ENCODE results near the gene GASK1A.

GASK1A gene

DNA sequence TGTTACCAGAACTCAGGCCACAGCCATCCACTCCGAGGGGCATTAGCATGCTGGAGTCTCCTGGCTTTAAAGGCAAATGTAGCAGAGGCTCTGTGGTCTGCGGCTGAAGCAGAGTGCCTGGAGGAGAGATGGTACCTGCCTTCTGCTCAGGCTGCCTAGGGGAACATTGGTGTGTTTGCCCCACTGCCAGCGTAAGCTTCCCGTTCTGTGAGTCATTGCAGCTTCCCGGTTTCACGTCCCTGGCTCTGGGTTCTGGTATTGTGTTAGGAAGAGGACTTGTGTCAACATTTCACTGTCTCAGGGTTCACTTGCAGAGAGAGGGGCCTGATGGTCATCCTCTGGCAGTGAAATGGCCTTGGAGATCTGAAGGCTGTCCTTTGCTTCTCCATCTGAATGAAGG is 1.8 kb downstream of the GASK1A start:
- H3K9me3 ChIP-seq (ENCODE audit: control insufficient read depth in 1 of 2, low read length in 2 of 2) = no peaks in the 10 kb centered on the region
- H3K36me3 ChIP-seq (ENCODE audit: control insufficient read depth in 1 of 2, insufficient read depth in 2 of 2, low read length in 2 of 2) = no peaks in the 10 kb centered on the region
- peaks cover 17 to 20% of the 10 kb centered on the region in 2 donors for H3K27me3 ChIP-seq (ENCODE audit: control insufficient read depth in 1 of 2, insufficient read depth in 2 of 2, low read length in 2 of 2)
- no peak overlapping the region for H3K27ac ChIP-seq (ENCODE audit: low read depth, low read length)
- H3K9ac ChIP-seq (ENCODE audit: low read depth in 1 of 2, low read length in 2 of 2) = no peak overlapping the region
- H3K4me3 ChIP-seq (ENCODE audit: low read depth in 1 of 2, low read length in 2 of 2) = no peak overlapping the region
- H3K4me1 ChIP-seq (ENCODE audit: control insufficient read depth in 1 of 2, insufficient read depth in 2 of 2, low read length in 2 of 2) = peaks cover 5 to 15% of the 10 kb centered on the region in 2 donors

DNA sequence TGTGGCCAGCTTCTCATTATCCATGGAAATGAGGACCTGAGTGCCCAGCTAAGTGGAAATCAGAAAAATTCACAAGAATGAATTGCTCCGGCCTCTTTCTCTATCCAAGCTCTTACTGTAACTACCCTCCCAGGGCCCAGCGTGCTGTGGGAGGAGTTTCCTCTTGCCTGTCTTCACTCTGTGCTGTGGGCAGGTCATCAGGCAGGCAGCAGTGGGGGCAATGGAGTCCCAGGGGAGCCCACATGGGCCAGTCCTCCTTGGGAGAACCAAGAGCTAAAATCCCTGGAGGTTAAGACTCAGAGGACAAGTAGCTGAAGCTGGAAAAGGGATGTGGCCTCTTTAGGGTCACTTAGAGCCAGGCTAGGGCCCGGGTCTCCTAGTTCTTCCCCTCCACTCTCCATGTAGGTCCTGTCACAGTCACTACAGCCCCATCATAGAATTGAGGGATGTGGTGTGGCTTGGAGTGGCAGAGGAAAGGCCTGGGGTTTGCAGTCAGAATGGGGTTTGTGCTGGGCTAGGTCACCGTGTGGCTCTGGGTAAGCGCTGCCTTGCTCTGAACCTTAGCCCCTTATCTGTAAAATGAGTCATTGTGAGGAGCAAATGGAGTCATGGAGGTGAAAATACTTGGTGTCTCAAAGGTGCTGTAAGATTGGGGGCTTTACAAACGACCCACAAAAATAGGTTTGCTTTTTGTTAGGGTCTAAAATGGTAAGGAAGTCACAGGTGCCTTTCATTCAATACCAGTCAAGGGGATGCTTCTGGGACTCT is 3.7 kb downstream of the GASK1A start:
- Histone ChIP-seq H3K9me3 (ENCODE audit: control insufficient read depth in 1 of 2, low read length in 2 of 2) (no peaks in the 10 kb centered on the region), H3K4me1 (ENCODE audit: control insufficient read depth in 1 of 2, insufficient read depth in 2 of 2, low read length in 2 of 2) (peaks cover 5 to 15% of the 10 kb centered on the region in 2 donors), H3K36me3 (ENCODE audit: control insufficient read depth in 1 of 2, insufficient read depth in 2 of 2, low read length in 2 of 2) (no peaks in the 10 kb centered on the region), H3K4me3 (ENCODE audit: low read depth in 1 of 2, low read length in 2 of 2) (no peak overlapping the region), H3K9ac (ENCODE audit: low read depth in 1 of 2, low read length in 2 of 2) (no peak overlapping the region), H3K27ac (ENCODE audit: low read depth, low read length) (no peak overlapping the region), H3K27me3 (ENCODE audit: control insufficient read depth in 1 of 2, insufficient read depth in 2 of 2, low read length in 2 of 2) (peaks cover 17 to 20% of the 10 kb centered on the region in 2 donors)

DNA sequence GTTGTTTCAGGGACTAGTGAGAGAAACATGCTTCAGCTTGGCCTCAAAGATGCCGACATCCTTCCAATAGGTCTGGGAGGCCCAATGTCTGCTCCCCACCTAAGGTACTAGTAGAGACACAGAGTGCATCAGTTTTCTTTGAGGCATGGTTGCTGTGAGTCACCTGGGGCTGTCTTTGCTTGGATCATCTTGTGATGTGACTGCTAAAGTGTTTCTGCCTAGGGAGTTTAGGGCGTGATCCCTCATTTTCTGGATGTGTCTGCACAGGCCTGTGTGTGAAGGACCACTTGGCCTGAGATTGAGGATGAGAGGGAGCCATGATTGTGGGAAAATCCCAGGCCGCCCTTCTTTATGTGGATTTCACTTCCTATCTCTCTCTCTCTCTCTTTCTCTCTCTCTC is 4.8 kb downstream of the GASK1A start:
- peaks cover 10 to 12% of the 10 kb centered on the region in 2 donors for H3K27me3 ChIP-seq (ENCODE audit: control insufficient read depth in 1 of 2, insufficient read depth in 2 of 2, low read length in 2 of 2)

DNA sequence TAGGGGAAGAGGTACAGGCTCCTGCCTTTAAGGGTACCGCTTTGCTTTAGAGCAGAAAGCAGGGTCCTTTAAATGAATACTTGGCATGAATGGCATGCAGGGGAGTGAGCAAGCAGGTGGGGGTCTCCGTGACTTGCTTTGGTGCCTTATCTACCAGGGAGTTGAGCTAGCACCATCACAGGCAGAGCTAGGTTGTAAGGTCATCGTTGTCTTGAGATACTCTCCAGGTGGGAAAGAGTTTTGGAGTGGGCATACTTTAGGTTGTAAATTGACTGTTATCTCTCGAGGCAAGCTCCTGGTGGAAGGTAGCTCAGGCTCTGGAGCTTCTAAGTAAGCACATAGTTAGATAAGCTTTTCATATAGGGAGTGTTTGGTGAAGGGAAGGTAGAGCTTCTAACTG is 5.6 kb downstream of the GASK1A start:
- Histone ChIP-seq H3K27ac (ENCODE audit: low read depth, low read length) (no peak overlapping the region), H3K4me3 (ENCODE audit: low read depth in 1 of 2, low read length in 2 of 2) (no peak overlapping the region), H3K9me3 (ENCODE audit: control insufficient read depth in 1 of 2, low read length in 2 of 2) (no peaks in the 10 kb centered on the region), H3K36me3 (ENCODE audit: control insufficient read depth in 1 of 2, insufficient read depth in 2 of 2, low read length in 2 of 2) (no peaks in the 10 kb centered on the region), H3K4me1 (ENCODE audit: control insufficient read depth in 1 of 2, insufficient read depth in 2 of 2, low read length in 2 of 2) (peaks cover 4 to 5% of the 10 kb centered on the region in 2 donors), H3K9ac (ENCODE audit: low read depth in 1 of 2, low read length in 2 of 2) (no peak overlapping the region), H3K27me3 (ENCODE audit: control insufficient read depth in 1 of 2, insufficient read depth in 2 of 2, low read length in 2 of 2) (peaks cover 7 to 8% of the 10 kb centered on the region in 2 donors)

More for the DNA sequence above, 4.8 kb downstream of the GASK1A start:
- H3K4me1 ChIP-seq (ENCODE audit: control insufficient read depth in 1 of 2, insufficient read depth in 2 of 2, low read length in 2 of 2) = peaks cover 5 to 11% of the 10 kb centered on the region in 2 donors
- H3K9ac ChIP-seq (ENCODE audit: low read depth in 1 of 2, low read length in 2 of 2) = no peak overlapping the region
- no peaks in the 10 kb centered on the region for H3K9me3 ChIP-seq (ENCODE audit: control insufficient read depth in 1 of 2, low read length in 2 of 2)
- no peaks in the 10 kb centered on the region for H3K36me3 ChIP-seq (ENCODE audit: control insufficient read depth in 1 of 2, insufficient read depth in 2 of 2, low read length in 2 of 2)
- no peak overlapping the region for H3K27ac ChIP-seq (ENCODE audit: low read depth, low read length)
- no peak overlapping the region for H3K4me3 ChIP-seq (ENCODE audit: low read depth in 1 of 2, low read length in 2 of 2)

DNA sequence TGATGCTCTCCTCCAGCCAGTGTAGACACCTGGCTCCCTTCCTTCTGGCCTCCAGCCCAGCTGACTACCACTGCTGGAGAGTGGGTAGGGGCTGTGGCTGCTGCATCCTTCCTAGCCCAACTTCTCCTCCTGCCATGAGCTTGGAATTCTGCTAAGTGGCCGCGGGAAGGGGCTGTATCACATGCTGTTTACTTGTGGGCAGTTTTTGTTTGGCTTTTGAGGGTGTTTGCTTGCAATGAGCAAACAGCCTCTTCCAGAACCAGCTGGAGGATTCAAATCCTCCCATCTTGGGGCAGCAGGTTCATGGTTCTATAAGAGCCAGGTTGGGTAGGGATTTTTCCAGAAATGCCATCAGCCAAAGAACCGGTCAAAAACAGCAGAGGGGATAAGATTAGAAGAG is 9.0 kb downstream of the GASK1A start:
- Histone ChIP-seq H3K4me1 (ENCODE audit: control insufficient read depth in 1 of 2, insufficient read depth in 2 of 2, low read length in 2 of 2) (no peaks in the 10 kb centered on the region), H3K9me3 (ENCODE audit: control insufficient read depth in 1 of 2, low read length in 2 of 2) (no peaks in the 10 kb centered on the region), H3K4me3 (ENCODE audit: low read depth in 1 of 2, low read length in 2 of 2) (no peak overlapping the region), H3K27me3 (ENCODE audit: control insufficient read depth in 1 of 2, insufficient read depth in 2 of 2, low read length in 2 of 2) (no peaks in the 10 kb centered on the region), H3K36me3 (ENCODE audit: control insufficient read depth in 1 of 2, insufficient read depth in 2 of 2, low read length in 2 of 2) (no peaks in the 10 kb centered on the region), H3K27ac (ENCODE audit: low read depth, low read length) (no peak overlapping the region), H3K9ac (ENCODE audit: low read depth in 1 of 2, low read length in 2 of 2) (no peak overlapping the region)

DNA sequence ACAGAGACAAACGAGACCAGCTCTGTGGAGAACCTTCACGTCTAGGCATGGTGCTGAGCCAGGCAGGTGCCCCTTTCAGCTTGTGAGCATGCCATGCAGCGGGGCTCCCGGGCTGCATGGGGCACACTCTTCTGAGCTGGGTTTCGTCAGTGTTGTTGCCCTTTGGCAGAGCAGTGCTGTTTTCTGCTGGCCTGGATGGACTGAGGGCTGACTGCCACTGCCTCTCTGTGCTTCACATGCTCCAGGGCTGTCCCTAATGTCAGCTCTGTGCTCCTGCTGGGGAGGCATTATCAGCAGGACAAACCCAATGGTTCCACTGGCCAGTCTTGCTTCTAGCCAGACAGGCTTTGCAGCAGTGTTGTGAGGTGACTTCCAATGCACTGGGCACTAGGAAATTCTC is 9.5 kb downstream of the GASK1A start:
- Histone ChIP-seq H3K4me3 (ENCODE audit: low read depth in 1 of 2, low read length in 2 of 2) (no peak overlapping the region), H3K27ac (ENCODE audit: low read depth, low read length) (no peak overlapping the region), H3K9ac (ENCODE audit: low read depth in 1 of 2, low read length in 2 of 2) (no peak overlapping the region), H3K4me1 (ENCODE audit: control insufficient read depth in 1 of 2, insufficient read depth in 2 of 2, low read length in 2 of 2) (no peaks in the 10 kb centered on the region), H3K36me3 (ENCODE audit: control insufficient read depth in 1 of 2, insufficient read depth in 2 of 2, low read length in 2 of 2) (no peaks in the 10 kb centered on the region), H3K9me3 (ENCODE audit: control insufficient read depth in 1 of 2, low read length in 2 of 2) (no peaks in the 10 kb centered on the region), H3K27me3 (ENCODE audit: control insufficient read depth in 1 of 2, insufficient read depth in 2 of 2, low read length in 2 of 2) (no peaks in the 10 kb centered on the region)

DNA sequence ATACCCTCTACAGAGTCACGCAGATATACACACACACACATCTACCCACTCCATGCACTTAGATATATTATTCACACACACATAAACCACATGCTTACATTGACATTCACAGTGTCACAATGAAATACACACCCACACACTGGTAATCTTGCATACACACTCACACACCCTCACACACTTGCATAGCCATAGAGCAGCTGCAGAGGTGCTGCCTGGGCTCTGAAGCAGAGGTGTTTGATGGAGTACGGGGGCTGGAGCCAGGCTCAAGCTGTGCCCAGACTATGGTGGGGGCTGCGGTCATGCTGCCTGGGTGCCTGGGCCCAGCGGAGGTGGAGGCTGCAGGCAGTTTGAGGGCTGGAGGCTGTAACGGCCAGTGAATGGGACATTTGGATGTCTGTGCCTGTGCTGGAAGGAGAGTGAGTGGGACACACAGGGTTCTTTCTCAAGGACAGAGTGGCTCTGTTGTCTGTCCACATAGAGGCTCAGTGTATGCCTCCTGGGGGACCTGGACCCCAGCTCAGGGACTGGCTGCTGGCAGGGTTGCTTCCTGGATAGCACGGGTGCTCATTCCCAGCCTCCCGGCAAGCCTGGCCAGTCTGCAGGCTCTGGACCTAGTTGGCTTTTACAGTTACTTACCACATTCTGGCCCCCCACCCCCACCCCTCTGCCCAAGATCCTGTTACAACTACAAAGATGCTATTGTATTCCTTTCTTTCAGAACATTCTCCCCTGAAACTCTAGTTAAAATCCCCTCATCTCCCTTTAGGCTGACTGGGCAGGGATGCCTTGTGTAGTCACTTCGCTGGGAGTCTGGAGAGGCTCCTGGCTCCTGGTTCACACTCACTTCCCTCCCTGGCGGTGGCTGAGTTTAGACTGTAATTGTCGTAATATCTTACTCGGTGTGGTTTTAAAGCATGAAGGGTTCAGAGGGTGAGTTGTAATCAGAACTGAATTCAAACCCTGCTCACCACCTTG is 12.5 kb downstream of the GASK1A start:
- no peak overlapping the region for H3K4me3 ChIP-seq (ENCODE audit: low read depth in 1 of 2, low read length in 2 of 2)
- no peak overlapping the region for H3K27ac ChIP-seq (ENCODE audit: low read depth, low read length)
- no peaks in the 10 kb centered on the region for H3K4me1 ChIP-seq (ENCODE audit: control insufficient read depth in 1 of 2, insufficient read depth in 2 of 2, low read length in 2 of 2)
- H3K36me3 ChIP-seq (ENCODE audit: control insufficient read depth in 1 of 2, insufficient read depth in 2 of 2, low read length in 2 of 2) = no peaks in the 10 kb centered on the region
- no peak overlapping the region for H3K9ac ChIP-seq (ENCODE audit: low read depth in 1 of 2, low read length in 2 of 2)
- H3K9me3 ChIP-seq (ENCODE audit: control insufficient read depth in 1 of 2, low read length in 2 of 2) = no peaks in the 10 kb centered on the region
- no peaks in the 10 kb centered on the region for H3K27me3 ChIP-seq (ENCODE audit: control insufficient read depth in 1 of 2, insufficient read depth in 2 of 2, low read length in 2 of 2)

DNA sequence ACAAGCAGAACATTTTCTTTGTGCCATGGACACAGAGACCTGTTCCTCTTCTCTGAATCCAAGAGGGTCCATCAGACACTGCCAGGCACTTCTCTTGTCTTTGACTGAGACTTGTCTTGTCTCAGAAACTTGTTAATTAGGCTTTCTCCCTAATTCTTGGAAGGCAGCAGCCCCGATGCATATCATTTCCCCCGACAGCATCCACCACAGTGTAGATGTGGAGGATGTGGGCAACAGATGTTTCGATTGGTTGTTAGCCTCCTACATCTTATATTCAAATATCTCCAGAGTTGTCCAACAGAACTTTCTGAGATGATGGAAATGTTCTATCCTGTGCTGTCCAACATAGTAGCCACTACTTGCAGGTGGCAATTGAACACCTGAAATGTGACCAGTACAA is 15.5 kb downstream of the GASK1A start:
- Histone ChIP-seq H3K4me1 (ENCODE audit: control insufficient read depth in 1 of 2, insufficient read depth in 2 of 2, low read length in 2 of 2) (no peaks in the 10 kb centered on the region), H3K27ac (ENCODE audit: low read depth, low read length) (no peak overlapping the region), H3K4me3 (ENCODE audit: low read depth in 1 of 2, low read length in 2 of 2) (no peak overlapping the region), H3K27me3 (ENCODE audit: control insufficient read depth in 1 of 2, insufficient read depth in 2 of 2, low read length in 2 of 2) (no peaks in the 10 kb centered on the region), H3K9me3 (ENCODE audit: control insufficient read depth in 1 of 2, low read length in 2 of 2) (no peaks in the 10 kb centered on the region), H3K9ac (ENCODE audit: low read depth in 1 of 2, low read length in 2 of 2) (no peak overlapping the region), H3K36me3 (ENCODE audit: control insufficient read depth in 1 of 2, insufficient read depth in 2 of 2, low read length in 2 of 2) (no peaks in the 10 kb centered on the region)

DNA sequence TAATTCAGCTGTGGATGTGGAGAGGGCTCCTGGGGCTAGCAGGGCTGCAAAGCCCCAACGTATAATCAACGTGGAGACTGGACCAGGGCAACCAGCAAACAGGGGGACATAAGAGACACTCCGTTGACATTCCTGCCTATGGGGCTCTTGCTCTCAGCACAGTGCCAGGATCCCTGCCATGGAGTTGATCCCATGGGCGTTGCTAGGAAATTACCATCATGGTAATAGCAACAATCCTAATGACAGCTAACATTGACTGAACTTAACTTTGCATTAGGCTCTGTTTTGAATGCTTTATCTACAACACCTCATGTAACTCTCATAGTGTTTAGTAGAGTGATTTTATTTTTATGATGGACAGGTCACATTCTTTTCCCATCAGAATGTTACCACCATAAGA is 16.9 kb downstream of the GASK1A start:
- no peaks in the 10 kb centered on the region for H3K9me3 ChIP-seq (ENCODE audit: control insufficient read depth in 1 of 2, low read length in 2 of 2)
- H3K4me1 ChIP-seq (ENCODE audit: control insufficient read depth in 1 of 2, insufficient read depth in 2 of 2, low read length in 2 of 2) = no peaks in the 10 kb centered on the region
- H3K27ac ChIP-seq (ENCODE audit: low read depth, low read length) = no peak overlapping the region
- H3K9ac ChIP-seq (ENCODE audit: low read depth in 1 of 2, low read length in 2 of 2) = no peak overlapping the region
- H3K4me3 ChIP-seq (ENCODE audit: low read depth in 1 of 2, low read length in 2 of 2) = no peak overlapping the region
- no peaks in the 10 kb centered on the region for H3K27me3 ChIP-seq (ENCODE audit: control insufficient read depth in 1 of 2, insufficient read depth in 2 of 2, low read length in 2 of 2)
- no peaks in the 10 kb centered on the region for H3K36me3 ChIP-seq (ENCODE audit: control insufficient read depth in 1 of 2, insufficient read depth in 2 of 2, low read length in 2 of 2)

DNA sequence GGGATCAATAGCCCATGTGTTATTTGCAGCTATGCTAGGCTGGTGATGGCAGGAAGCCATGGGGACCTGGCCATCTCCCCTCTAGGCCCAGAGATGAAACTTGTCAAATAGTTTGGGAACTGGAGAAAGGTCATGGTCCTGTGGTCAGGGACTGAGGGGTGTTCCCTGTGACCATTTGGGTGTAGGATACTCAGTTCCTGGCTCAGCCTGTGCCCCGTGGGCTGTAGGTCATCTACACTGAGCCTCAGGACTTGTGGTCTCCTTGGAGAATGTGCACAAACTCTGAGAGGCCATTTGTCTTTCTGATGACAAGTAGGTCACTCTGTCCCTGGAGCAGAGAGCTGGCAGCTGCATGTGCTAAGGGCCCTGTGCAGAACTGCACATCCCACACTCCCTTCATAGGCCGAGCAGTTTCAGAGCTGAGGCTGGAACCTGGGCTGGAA is 17.5 kb downstream of the GASK1A start:
- Histone ChIP-seq H3K9ac (ENCODE audit: low read depth in 1 of 2, low read length in 2 of 2) (no peak overlapping the region), H3K36me3 (ENCODE audit: control insufficient read depth in 1 of 2, insufficient read depth in 2 of 2, low read length in 2 of 2) (no peaks in the 10 kb centered on the region), H3K9me3 (ENCODE audit: control insufficient read depth in 1 of 2, low read length in 2 of 2) (no peaks in the 10 kb centered on the region), H3K27ac (ENCODE audit: low read depth, low read length) (no peak overlapping the region), H3K4me1 (ENCODE audit: control insufficient read depth in 1 of 2, insufficient read depth in 2 of 2, low read length in 2 of 2) (no peaks in the 10 kb centered on the region), H3K27me3 (ENCODE audit: control insufficient read depth in 1 of 2, insufficient read depth in 2 of 2, low read length in 2 of 2) (no peaks in the 10 kb centered on the region), H3K4me3 (ENCODE audit: low read depth in 1 of 2, low read length in 2 of 2) (no peak overlapping the region)

Measured in duodenal mucosa (tissue), 2 donors.